Measurements from ENCODE around the gene GRB2. TPM values are rescaled to one million over a fixed set of nuclear protein-coding genes. Genes with fewer than 3 reads are reported as not detected.

Gene GRB2
- total RNA-seq, 1 experiment from 2014 or later = 92.6 TPM

GRCh38 chr17:75428543-75429469 lies 23.3 kb upstream of the GRB2 start:
- peaks cover 4% of the 10 kb centered on the region for H3K9me3 Mint-ChIP-seq
- DNase-seq (ENCODE audit: low spot score) (no peak), ATAC-seq (no peak)
- CTCF ChIA-PET = interaction anchor here (0.9 to 2.5 kb wide), 7 partner anchors 17 to 315 kb away, joined by 3 to 9 read pairs (median 6); partner anchors contain the start of genes SLC25A19 and TSEN54
- H3K27ac Mint-ChIP-seq = peak overlapping the region; percentile 48
- H3K4me1 Mint-ChIP-seq = peaks cover 9% of the 10 kb centered on the region
- no peaks in the 10 kb centered on the region for H3K36me3 Mint-ChIP-seq
- H3K4me3 Mint-ChIP-seq = no peak overlapping the region
- TF ChIP-seq EMX1 (CRISPR knock-in tag; IDR thresholded peaks at IDR 0.05) (no peak), TEAD4 (CRISPR knock-in tag; IDR thresholded peaks at IDR 0.05) (no peak), ZNF423 (CRISPR knock-in tag; IDR thresholded peaks at IDR 0.05) (no peak), ZNF671 (CRISPR knock-in tag; IDR thresholded peaks at IDR 0.05) (no peak)
- POLR2A ChIA-PET = interaction anchor here (0.7 to 0.9 kb wide), 4 partner anchors 24 to 166 kb away, joined by 3 to 7 read pairs (median 5); partner anchors contain the start of gene TMEM94
- no peaks in the 10 kb centered on the region for H3K27me3 Mint-ChIP-seq (ENCODE audit: low read depth)

DNA sequence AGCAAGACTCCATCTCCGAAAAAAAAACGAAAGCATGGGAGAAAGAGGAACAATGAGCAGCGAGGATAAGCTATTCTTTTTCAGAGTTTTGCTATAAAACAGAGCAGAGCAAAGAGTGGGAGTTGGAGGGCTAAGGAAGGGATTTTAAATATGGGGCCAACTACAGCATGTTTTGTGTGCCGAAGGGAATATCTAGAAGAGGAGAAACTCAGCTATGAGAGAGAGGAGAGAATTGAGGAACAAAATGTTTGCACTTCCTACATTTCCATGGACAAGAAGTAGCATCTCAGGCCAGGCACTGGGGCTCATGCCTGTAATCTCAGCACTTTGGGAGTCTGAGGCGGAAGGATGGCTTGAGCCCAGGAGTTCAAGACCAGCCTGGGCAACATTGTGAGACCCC lies 13.1 kb upstream of the GRB2 start:
- DNase-seq (ENCODE audit: low spot score) (no peak), ATAC-seq (no peak)
- no peak overlapping the region for H3K27ac Mint-ChIP-seq
- H3K4me3 Mint-ChIP-seq = no peak overlapping the region
- H3K9me3 Mint-ChIP-seq = no peaks in the 10 kb centered on the region
- H3K4me1 Mint-ChIP-seq = no peaks in the 10 kb centered on the region
- peaks cover 6% of the 10 kb centered on the region for H3K27me3 Mint-ChIP-seq (ENCODE audit: low read depth)
- POLR2A ChIA-PET = interaction anchor here (0.6 kb wide), 1 partner anchor 196 kb away, joined by 3 read pairs; no protein-coding TSS in a partner anchor
- no peaks in the 10 kb centered on the region for H3K36me3 Mint-ChIP-seq
- CTCF ChIA-PET = interaction anchor here (1.5 to 2.0 kb wide), 2 partner anchors 149 to 178 kb away, joined by 4 to 10 read pairs; no protein-coding TSS in a partner anchor
- TF ChIP-seq NR1H2 (CRISPR knock-in tag; IDR thresholded peaks at IDR 0.05) (no peak), MYBL2 (CRISPR knock-in tag; IDR thresholded peaks at IDR 0.05) (no peak), TEAD4 (CRISPR knock-in tag; IDR thresholded peaks at IDR 0.05) (no peak), ZBTB21 (CRISPR knock-in tag; IDR thresholded peaks at IDR 0.05; ENCODE audit: borderline replicate concordance) (no peak), FOXP1 (CRISPR knock-in tag; IDR thresholded peaks at IDR 0.05; ENCODE audit: borderline replicate concordance) (no peak), NFYB (CRISPR knock-in tag; conservative IDR thresholded peaks at IDR 0.05; ENCODE audit: low read depth) (no peak), FOXJ3 (CRISPR knock-in tag; IDR thresholded peaks at IDR 0.05; ENCODE audit: borderline replicate concordance) (no peak), ZBTB43 (CRISPR knock-in tag; IDR thresholded peaks at IDR 0.05) (no peak), TEAD1 (CRISPR knock-in tag; IDR thresholded peaks at IDR 0.05) (no peak)
- TF ChIP-seq, protein P1, sequence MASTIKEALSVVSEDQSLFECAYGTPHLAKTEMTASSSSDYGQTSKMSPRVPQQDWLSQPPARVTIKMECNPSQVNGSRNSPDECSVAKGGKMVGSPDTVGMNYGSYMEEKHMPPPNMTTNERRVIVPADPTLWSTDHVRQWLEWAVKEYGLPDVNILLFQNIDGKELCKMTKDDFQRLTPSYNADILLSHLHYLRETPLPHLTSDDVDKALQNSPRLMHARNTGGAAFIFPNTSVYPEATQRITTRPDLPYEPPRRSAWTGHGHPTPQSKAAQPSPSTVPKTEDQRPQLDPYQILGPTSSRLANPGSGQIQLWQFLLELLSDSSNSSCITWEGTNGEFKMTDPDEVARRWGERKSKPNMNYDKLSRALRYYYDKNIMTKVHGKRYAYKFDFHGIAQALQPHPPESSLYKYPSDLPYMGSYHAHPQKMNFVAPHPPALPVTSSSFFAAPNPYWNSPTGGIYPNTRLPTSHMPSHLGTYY (CRISPR knock-in tag; IDR thresholded peaks at IDR 0.05) = no peak
- TF ChIP-seq, protein P2, sequence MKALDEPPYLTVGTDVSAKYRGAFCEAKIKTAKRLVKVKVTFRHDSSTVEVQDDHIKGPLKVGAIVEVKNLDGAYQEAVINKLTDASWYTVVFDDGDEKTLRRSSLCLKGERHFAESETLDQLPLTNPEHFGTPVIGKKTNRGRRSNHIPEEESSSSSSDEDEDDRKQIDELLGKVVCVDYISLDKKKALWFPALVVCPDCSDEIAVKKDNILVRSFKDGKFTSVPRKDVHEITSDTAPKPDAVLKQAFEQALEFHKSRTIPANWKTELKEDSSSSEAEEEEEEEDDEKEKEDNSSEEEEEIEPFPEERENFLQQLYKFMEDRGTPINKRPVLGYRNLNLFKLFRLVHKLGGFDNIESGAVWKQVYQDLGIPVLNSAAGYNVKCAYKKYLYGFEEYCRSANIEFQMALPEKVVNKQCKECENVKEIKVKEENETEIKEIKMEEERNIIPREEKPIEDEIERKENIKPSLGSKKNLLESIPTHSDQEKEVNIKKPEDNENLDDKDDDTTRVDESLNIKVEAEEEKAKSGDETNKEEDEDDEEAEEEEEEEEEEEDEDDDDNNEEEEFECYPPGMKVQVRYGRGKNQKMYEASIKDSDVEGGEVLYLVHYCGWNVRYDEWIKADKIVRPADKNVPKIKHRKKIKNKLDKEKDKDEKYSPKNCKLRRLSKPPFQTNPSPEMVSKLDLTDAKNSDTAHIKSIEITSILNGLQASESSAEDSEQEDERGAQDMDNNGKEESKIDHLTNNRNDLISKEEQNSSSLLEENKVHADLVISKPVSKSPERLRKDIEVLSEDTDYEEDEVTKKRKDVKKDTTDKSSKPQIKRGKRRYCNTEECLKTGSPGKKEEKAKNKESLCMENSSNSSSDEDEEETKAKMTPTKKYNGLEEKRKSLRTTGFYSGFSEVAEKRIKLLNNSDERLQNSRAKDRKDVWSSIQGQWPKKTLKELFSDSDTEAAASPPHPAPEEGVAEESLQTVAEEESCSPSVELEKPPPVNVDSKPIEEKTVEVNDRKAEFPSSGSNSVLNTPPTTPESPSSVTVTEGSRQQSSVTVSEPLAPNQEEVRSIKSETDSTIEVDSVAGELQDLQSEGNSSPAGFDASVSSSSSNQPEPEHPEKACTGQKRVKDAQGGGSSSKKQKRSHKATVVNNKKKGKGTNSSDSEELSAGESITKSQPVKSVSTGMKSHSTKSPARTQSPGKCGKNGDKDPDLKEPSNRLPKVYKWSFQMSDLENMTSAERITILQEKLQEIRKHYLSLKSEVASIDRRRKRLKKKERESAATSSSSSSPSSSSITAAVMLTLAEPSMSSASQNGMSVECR (CRISPR knock-in tag; IDR thresholded peaks at IDR 0.05; ENCODE audit: borderline replicate concordance) = no peak
